GM12878 (cell line): ENCODE results near the gene RIIAD1. TPM values are rescaled to one million over a fixed set of nuclear protein-coding genes. Genes with fewer than 3 reads are reported as not detected.

ENCODE experiments used
- ATAC-seq: fragments of 200-7000 bp; cut with Tn5 transposase; 3 replicates; pipeline ENCODE4 v1.9.1; 2020; ENCODE audit warnings: mild to moderate bottlenecking, moderate library complexity
- BruUV-seq: library from RNA; stranded (reverse); fragments of 400-500 nt; replicated peaks from 2 replicates; lab custom pipeline; 2021; lab: Mats Ljungman, UMichigan
- CTCF ChIA-PET: fragments of 300-600 bp; sonication (Branson Sonifier 250); formaldehyde crosslinking; extraction: SDS; loops from one replicate; lab custom pipeline; 2021; ENCODE audit warnings: inconsistent platforms; lab: Yijun Ruan, JAX
- POLR2A ChIA-PET: fragments of 350-600 bp; formaldehyde crosslinking; extraction: SDS; loops from one replicate; lab custom pipeline; 2021; ENCODE audit warnings: inconsistent platforms; lab: Charles Lee
- RAD21 ChIA-PET: fragments of 300-600 bp; sonication (Branson Sonifier 250); formaldehyde crosslinking; loops from one replicate; lab custom pipeline; 2023; ENCODE audit warnings: antibody characterized with exemption; ENCODE audit not compliant: unreplicated experiment; lab: Charles Lee
- SMC1A ChIA-PET: fragments of 300-600 bp; sonication (Branson Sonifier 250); formaldehyde crosslinking; loops from one replicate; lab custom pipeline; 2023; ENCODE audit not compliant: unreplicated experiment, uncharacterized antibody; lab: Charles Lee
- DNase-seq: peaks from one replicate; pipeline ENCODE4 v3.0.0-alpha.2; 2011; ENCODE audit warnings: low read depth, low spot score
- FAIRE-seq: peaks from 3 replicates; lab custom pipeline; 2011; peaks lifted over from hg19 to GRCh38; lab: Jason Lieb, UNC
- H2AFZ ChIP-seq: 2 replicates; pipeline ENCODE4 v1.6.0; 2011; ENCODE audit warnings: low read depth, low read length, control low read depth; ENCODE audit not compliant: control insufficient read depth
- H3K27ac ChIP-seq: 2 replicates; pipeline ENCODE4 v1.5.1; 2011; ENCODE audit warnings: control low read depth; ENCODE audit not compliant: control insufficient read depth, insufficient read depth
- H3K27me3 ChIP-seq, 2 experiments: replicated peaks in 1 of 2; 2 replicates each; pipeline versions ENCODE4 v1.6.0 to v1.6.1; 2011; ENCODE audit warnings: low read length in 1 of 2; ENCODE audit not compliant: control insufficient read depth in 2 of 2, insufficient read depth in 2 of 2
- H3K36me3 ChIP-seq, 2 experiments: 2 replicates each; pipeline ENCODE4 v1.5.1; 2011; ENCODE audit warnings: low read length in 1 of 2; ENCODE audit not compliant: control insufficient read depth in 2 of 2, insufficient read depth in 2 of 2
- H3K4me1 ChIP-seq: 2 replicates; pipeline ENCODE4 v1.6.1; 2011; ENCODE audit warnings: mild to moderate bottlenecking, low read length, moderate library complexity, mixed read lengths; ENCODE audit not compliant: control insufficient read depth, insufficient read depth
- H3K4me2 ChIP-seq: 2 replicates; pipeline ENCODE4 v1.6.0; 2011; ENCODE audit warnings: control low read depth; ENCODE audit not compliant: control insufficient read depth, insufficient read depth
- H3K4me3 ChIP-seq: fragments of 200-600 bp; sonication (generic); 2 replicates; pipeline ENCODE4 v1.5.1; 2016
- H3K79me2 ChIP-seq: 2 replicates; pipeline ENCODE4 v1.6.0; 2011; ENCODE audit warnings: low read length; ENCODE audit not compliant: control insufficient read depth, insufficient read depth
- H3K9ac ChIP-seq: 2 replicates; pipeline ENCODE4 v1.8.0; 2011; ENCODE audit warnings: low read length, control low read depth, mixed read lengths; ENCODE audit not compliant: control insufficient read depth, insufficient read depth
- H3K9me3 ChIP-seq: replicated peaks from 3 replicates; pipeline ENCODE4 v1.5.1; 2011; ENCODE audit warnings: mild to moderate bottlenecking, low read length; ENCODE audit not compliant: control insufficient read depth, insufficient read depth
- H4K20me1 ChIP-seq: 2 replicates; pipeline ENCODE4 v1.6.0; 2011; ENCODE audit not compliant: control insufficient read depth, insufficient read depth
- ATF7 ChIP-seq: fragments of 450-650 bp; IDR thresholded peaks from 2 replicates; pipeline ENCODE4 v1.6.1; 2016; ENCODE audit warnings: low read depth, mild to moderate bottlenecking
- CEBPZ ChIP-seq: fragments of 150-350 bp; IDR thresholded peaks from 2 replicates; pipeline ENCODE4 v1.6.1; 2016; ENCODE audit warnings: low read depth, low read length
- CREM ChIP-seq: IDR thresholded peaks from 2 replicates; pipeline ENCODE4 v1.6.1; 2014; ENCODE audit warnings: antibody characterized with exemption, low read depth
- GABPA ChIP-seq: IDR thresholded peaks from 2 replicates; pipeline ENCODE4 v1.6.1; 2014; ENCODE audit warnings: antibody characterized with exemption, low read depth, mild to moderate bottlenecking, inconsistent platforms
- IKZF1 ChIP-seq: fragments of 450-650 bp; conservative IDR thresholded peaks from 2 replicates; pipeline ENCODE4 v1.6.1; 2017; ENCODE audit warnings: antibody characterized with exemption, mild to moderate bottlenecking
- KAT2A ChIP-seq: conservative IDR thresholded peaks from 2 replicates; pipeline ENCODE4 v1.6.1; 2011; ENCODE audit warnings: low read depth, low read length; ENCODE audit not compliant: control insufficient read depth
- SIN3A ChIP-seq: IDR thresholded peaks from 2 replicates; pipeline ENCODE4 v1.6.1; 2012; ENCODE audit warnings: low read depth, low read length, improper control_type of control experiment
- SUPT20H ChIP-seq: IDR thresholded peaks from 2 replicates; pipeline ENCODE4 v1.6.1; 2011; ENCODE audit warnings: low read depth, mild to moderate bottlenecking, low read length, moderate library complexity, borderline replicate concordance; ENCODE audit not compliant: control insufficient read depth
- TBL1XR1 ChIP-seq: IDR thresholded peaks from 2 replicates; pipeline ENCODE4 v1.6.1; 2012; ENCODE audit warnings: low read depth, low read length, improper control_type of control experiment
- WGBS: methylation state at CpG from one replicate; pipeline ENCODE4 v1.1.6; 2016; ENCODE audit warnings: low lambda C conversion rate; ENCODE audit not compliant: insufficient replicate concordance, insufficient coverage; ENCODE audit errors: missing lambda C conversion rate; 5-methylcytosine and 5-hydroxymethylcytosine counted together
- in situ Hi-C: fragments of 300-500 bp; cut with MboI; formaldehyde crosslinking; loops from 9 replicates; pipeline ENCODE4 v1.14.3; 2018; ENCODE audit warnings: mixed read lengths
- intact Hi-C: fragments of 100-400 bp; cut with micrococcal nuclease; formaldehyde crosslinking; loops from one replicate; pipeline ENCODE4 v1.14.2; 2022; ENCODE audit not compliant: unreplicated experiment
- polyA plus RNA-seq, 11 experiments: library from polyadenylated mRNA; depleted of rRNA in 4 of 11; unstranded in 6 of 11; stranded (reverse) in 5 of 11; fragments of >200 nt; fragmentation: Nextera tagmentation in 4 of 11; fragmentation: Illumina TruSeq in 1 of 11; extraction: Ambion mirVana in 4 of 11; extraction: Trizol in 1 of 11; gene quantifications; 1 replicate in 1 of 11; 2 replicates in 10 of 11; pipeline versions ENCODE4 v1.2.1 to v1.2.3, GENCODE V29; 2011 to 2016; ENCODE audit warnings: inconsistent platforms in 2 of 11, missing spikeins in 2 of 11, low read depth in 1 of 11
- total RNA-seq, 4 experiments: library from RNA; depleted of rRNA in 3 of 4; stranded (reverse); fragments of >200 nt in 3 of 4; fragmentation: Illumina TruSeq in 1 of 4; extraction: Trizol in 1 of 4; gene quantifications; 2 replicates each; pipeline versions ENCODE4 v1.2.1 to v1.2.3, GENCODE V29; 2013 to 2021
- TF ChIP-seq, protein P1 (sequence below): IDR thresholded peaks from 2 replicates; pipeline ENCODE4 v1.6.1; 2011; ENCODE audit warnings: borderline replicate concordance, low read depth, mild to moderate bottlenecking, moderate library complexity, low read length; ENCODE audit not compliant: insufficient read depth, poor library complexity, severe bottlenecking

Gene RIIAD1
- total and polyA plus RNA-seq, 10 of the 15 experiments (the other 5 are each of a cell fraction or from before 2014, with no cell fraction given), result not detected

DNA sequence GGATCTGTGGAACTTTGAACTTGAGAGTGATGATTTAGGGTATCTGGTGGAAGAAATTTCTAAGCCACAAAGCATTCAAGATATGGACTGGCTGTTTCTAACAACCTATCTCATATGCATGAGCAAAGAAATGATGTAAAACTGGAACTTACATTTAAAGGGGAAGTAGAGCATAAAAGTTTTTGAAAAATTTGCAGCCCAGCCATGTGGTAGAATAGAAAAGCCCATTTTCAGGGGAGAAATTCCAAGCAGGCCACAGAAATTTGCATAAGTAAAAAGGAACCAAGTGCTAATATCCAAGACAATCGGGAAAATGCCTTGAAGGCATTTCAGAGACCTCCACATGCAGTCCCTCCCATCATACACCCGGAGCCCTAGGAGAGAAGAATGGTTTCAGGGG, 15.7 kb downstream of the RIIAD1 start (continued):
- TF ChIP-seq IKZF1 (no peak), ATF7 (no peak)

DNA sequence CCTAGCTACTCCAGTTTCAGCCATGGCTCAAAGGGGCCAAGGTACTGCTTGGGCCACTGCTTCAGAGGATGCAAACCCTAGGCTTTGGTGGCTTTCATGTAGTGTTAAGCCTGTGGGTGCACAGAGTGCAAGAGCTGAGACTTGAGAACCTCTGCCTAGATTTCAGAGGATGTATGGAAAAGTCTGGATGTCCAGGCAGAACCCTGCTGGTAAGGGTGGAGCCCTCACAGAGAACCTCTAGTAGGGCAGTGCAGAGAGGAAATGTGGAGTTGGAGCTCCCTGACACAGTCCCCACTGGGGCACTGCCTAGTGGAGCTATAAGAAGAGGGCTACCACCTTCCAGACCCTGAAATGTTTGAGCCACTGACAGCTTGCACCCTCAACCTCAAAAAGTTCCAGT, 16.2 kb downstream of the RIIAD1 start:
- Histone ChIP-seq H3K27me3 (no peaks in the 10 kb centered on the region), H3K36me3 (no peaks in the 10 kb centered on the region), H2AFZ (no peak overlapping the region), H3K4me1 (no peaks in the 10 kb centered on the region), H3K4me3 (no peak overlapping the region), H3K27ac (no peak overlapping the region), H4K20me1 (no peaks in the 10 kb centered on the region), H3K9ac (no peak overlapping the region), H3K9me3 (peaks cover 7% of the 10 kb centered on the region; the same call in 1 of the 3 replicates), H3K4me2 (no peak overlapping the region), H3K79me2 (no peaks in the 10 kb centered on the region)
- BruUV-seq, result no TSS peak
- TF ChIP-seq KAT2A, result no peak
- TF ChIP-seq SUPT20H, result no peak
- in situ Hi-C loops (loop anchor here (5.0 kb wide), 1 partner anchor 50 kb away; no protein-coding TSS in a partner anchor), intact Hi-C loops (no loop called here)
- POLR2A ChIA-PET, result no interaction called here
- RAD21 ChIA-PET, result no interaction called here
- SMC1A ChIA-PET, result interaction anchor here (1.1 kb wide), 1 partner anchor 143 kb away, joined by 3 read pairs; no protein-coding TSS in a partner anchor
- DNase-seq, result no peak
- CTCF ChIA-PET, result interaction anchor here (2.5 kb wide), 1 partner anchor 144 kb away, joined by 7 read pairs; no protein-coding TSS in a partner anchor
- no peak for ATAC-seq
- no peak for FAIRE-seq

DNA sequence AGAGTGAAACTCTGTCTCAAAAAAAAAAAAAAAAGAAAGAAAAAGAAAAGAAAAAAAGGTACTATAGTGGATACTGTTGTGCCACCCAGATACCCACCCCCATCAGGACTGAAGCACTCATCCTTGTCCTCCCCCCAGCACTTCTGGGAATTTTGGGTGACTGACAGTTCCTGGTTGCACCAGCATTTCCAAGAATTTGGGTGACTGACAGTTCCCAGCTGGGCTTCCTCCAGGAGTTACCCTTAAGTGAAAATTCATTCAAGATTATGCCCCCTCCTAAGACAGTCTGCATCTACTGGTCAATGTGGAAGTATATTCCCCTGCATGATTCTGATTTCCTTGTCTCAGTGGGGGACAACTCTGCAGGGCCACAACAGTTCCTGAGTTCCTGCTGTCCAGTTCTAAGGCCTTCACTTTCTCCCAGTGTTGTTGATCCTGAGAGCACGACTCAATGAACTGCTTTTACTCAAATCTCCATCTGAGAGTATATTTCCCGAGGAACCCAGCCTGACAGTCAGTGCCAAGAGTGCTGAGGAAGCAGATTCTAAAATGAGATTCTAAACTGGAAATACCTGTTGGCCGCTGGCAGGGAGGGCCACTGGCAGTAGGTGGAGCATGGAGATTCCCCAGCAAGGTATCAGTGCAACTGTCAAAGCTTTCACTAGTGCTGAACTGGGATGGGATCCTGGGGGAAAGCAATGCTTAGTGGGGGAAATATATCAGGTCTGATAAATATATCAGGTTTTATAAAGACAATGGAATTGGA, 18.5 kb downstream of the RIIAD1 start:
- ATAC-seq, result no peak
- H2AFZ ChIP-seq, result no peak overlapping the region
- no peaks in the 10 kb centered on the region for H3K36me3 ChIP-seq
- in situ Hi-C loops, result loop anchor here (5.0 kb wide), 1 partner anchor 52 kb away; no protein-coding TSS in a partner anchor
- H3K9ac ChIP-seq, result no peak overlapping the region
- no TSS peak for BruUV-seq
- H3K4me1 ChIP-seq, result no peaks in the 10 kb centered on the region
- no peak overlapping the region for H3K27ac ChIP-seq
- intact Hi-C loops, result no loop called here
- no peak for DNase-seq
- no peaks in the 10 kb centered on the region for H3K79me2 ChIP-seq
- H3K4me3 ChIP-seq, result no peak overlapping the region
- H3K4me2 ChIP-seq, result no peak overlapping the region
- FAIRE-seq, result no peak
- ChIA-PET CTCF (no interaction called here), SMC1A (interaction anchor here (0.7 to 1.1 kb wide), 2 partner anchors 42 to 200 kb away, joined by 3 read pairs; partner anchors contain the start of gene TUFT1), POLR2A (no interaction called here), RAD21 (no interaction called here)
- WGBS, result 6% methylated on average over 3 of the region's 3 CpGs
- no peaks in the 10 kb centered on the region; a peak in 1 of 4 replicates for H3K27me3 ChIP-seq
- H3K9me3 ChIP-seq, result peaks cover 7% of the 10 kb centered on the region; the same call in 1 of the 3 replicates
- TF ChIP-seq CREM, result no peak
- TF ChIP-seq, protein P1, sequence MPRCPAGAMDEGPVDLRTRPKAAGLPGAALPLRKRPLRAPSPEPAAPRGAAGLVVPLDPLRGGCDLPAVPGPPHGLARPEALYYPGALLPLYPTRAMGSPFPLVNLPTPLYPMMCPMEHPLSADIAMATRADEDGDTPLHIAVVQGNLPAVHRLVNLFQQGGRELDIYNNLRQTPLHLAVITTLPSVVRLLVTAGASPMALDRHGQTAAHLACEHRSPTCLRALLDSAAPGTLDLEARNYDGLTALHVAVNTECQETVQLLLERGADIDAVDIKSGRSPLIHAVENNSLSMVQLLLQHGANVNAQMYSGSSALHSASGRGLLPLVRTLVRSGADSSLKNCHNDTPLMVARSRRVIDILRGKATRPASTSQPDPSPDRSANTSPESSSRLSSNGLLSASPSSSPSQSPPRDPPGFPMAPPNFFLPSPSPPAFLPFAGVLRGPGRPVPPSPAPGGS, result no peak
- TF ChIP-seq KAT2A, result no peak
- TF ChIP-seq SIN3A, result no peak
- no peak for TF ChIP-seq CEBPZ
- no peak for TF ChIP-seq IKZF1
- no peak for TF ChIP-seq GABPA
- TF ChIP-seq TBL1XR1, result no peak
- H4K20me1 ChIP-seq, result no peaks in the 10 kb centered on the region
